Inflammatory macrophage treated with lipopolysaccharide for 1 hour (primary cell): Measurements from ENCODE around the gene HOXB9.
A peak's percentile ranks its signal among the peaks of the same experiment; 100 is the strongest.

ENCODE experiments used
- DNase-seq, 2 donors: peaks; one replicate each; pipeline ENCODE4 v3.0.0-alpha.2; 2020 to 2022

Gene HOXB9

GRCh38 chr17:48594538-48595277, 31.4 kb downstream of the HOXB9 start:
- no peak for DNase-seq

GRCh38 chr17:48593840-48594537, 32.2 kb downstream of the HOXB9 start:
- peak; percentile 33 to 80 for DNase-seq

- DNase-seq, result no peak
These were observed 32.9 kb downstream of the HOXB9 start, which contains the start of gene HOXB5 for GRCh38 chr17:48593126-48593829. HOXB5 (minus strand) TSS chr17:48593779; CDS start chr17:48593682, 97 bp downstream.

- DNase-seq, result no peak
These were observed 33.6 kb downstream of the HOXB9 start for GRCh38 chr17:48592577-48592976.

GRCh38 chr17:48592057-48592514, 34.1 kb downstream of the HOXB9 start:
- no peak for DNase-seq

- DNase-seq, result no peak
These were observed 34.7 kb downstream of the HOXB9 start for GRCh38 chr17:48591255-48592056.

GRCh38 chr17:48590607-48591161, 35.5 kb downstream of the HOXB9 start:
- DNase-seq, result no peak

- DNase-seq, result no peak
These were observed 36.1 kb downstream of the HOXB9 start, which contains the start of gene HOXB3 for GRCh38 chr17:48589831-48590606. HOXB3 (minus strand) TSS chr17:48590241; CDS start chr17:48552474, 37,767 bp downstream.

- no peak for DNase-seq
These were observed 36.9 kb downstream of the HOXB9 start for GRCh38 chr17:48589060-48589830.

GRCh38 chr17:48588528-48588927, 37.6 kb downstream of the HOXB9 start:
- DNase-seq, result no peak

- no peak for DNase-seq
These were observed 38.1 kb downstream of the HOXB9 start for GRCh38 chr17:48588074-48588415.

GRCh38 chr17:48587276-48588073, 38.7 kb downstream of the HOXB9 start:
- DNase-seq, result no peak

- no peak for DNase-seq
These were observed 39.6 kb downstream of the HOXB9 start for GRCh38 chr17:48586355-48587258.

- no peak for DNase-seq
These were observed 41.9 kb downstream of the HOXB9 start for GRCh38 chr17:48584223-48584741.

- DNase-seq, result no peak
These were observed 42.4 kb downstream of the HOXB9 start for GRCh38 chr17:48583708-48584222.

GRCh38 chr17:48582750-48583069, 43.4 kb downstream of the HOXB9 start:
- no peak for DNase-seq

- DNase-seq, result no peak
These were observed 46.2 kb downstream of the HOXB9 start for GRCh38 chr17:48579760-48580554.

GRCh38 chr17:48579471-48579759, 46.7 kb downstream of the HOXB9 start:
- DNase-seq, result no peak
